ENCODE data around the gene BANF1. TPM values are rescaled to one million over a fixed set of nuclear protein-coding genes. Genes with fewer than 3 reads are reported as not detected.

Gene BANF1
- total and polyA plus RNA-seq, 2 donors (not counting 3 experiments of a cell fraction or from before 2014, with no cell fraction given): 269 to 376 TPM

DNA sequence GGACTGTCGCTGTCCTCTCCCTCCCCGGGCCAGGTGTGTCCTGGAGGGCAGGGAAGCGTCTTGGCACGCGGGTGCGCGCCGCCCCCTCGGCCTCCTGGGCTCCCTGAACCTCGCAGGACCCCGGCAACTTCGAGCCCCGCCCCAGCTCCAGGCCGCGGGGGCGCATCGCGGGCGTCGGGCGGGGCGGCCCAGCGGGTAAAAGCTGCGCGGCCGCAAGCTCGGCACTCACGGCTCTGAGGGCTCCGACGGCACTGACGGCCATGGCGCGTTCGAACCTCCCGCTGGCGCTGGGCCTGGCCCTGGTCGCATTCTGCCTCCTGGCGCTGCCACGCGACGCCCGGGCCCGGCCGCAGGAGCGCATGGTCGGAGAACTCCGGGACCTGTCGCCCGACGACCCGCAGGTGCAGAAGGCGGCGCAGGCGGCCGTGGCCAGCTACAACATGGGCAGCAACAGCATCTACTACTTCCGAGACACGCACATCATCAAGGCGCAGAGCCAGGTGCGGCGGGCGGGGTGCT is 9.5 kb downstream of the BANF1 start, which contains the start of gene CST6:
Gene CST6, plus strand, starts transcription at position 224 of the 519 bp plus-strand sequence. Its CDS starts 37 bp downstream, at position 261.
- no peaks in the 10 kb centered on the region for H4K20me1 ChIP-seq (replicated peaks; ENCODE audit: control insufficient read depth, extremely low read depth, insufficient read depth, low read length)
- no peaks in the 10 kb centered on the region for H3K9me1 ChIP-seq (replicated peaks; ENCODE audit: control insufficient read depth, extremely low read depth, insufficient read depth, low read length)
- H3K4me3 ChIP-seq (replicated peaks in 1 of 3; ENCODE audit: insufficient read depth in 1 of 3, low read depth in 1 of 3, low read length in 3 of 3): no peak within 1 kb of the TSS
- peaks cover 2% of the 10 kb centered on the region in 2 experiments for H3K27me3 ChIP-seq (ENCODE audit: control insufficient read depth in 2 of 2, insufficient read depth in 2 of 2, low read length in 2 of 2)
- H2AFZ ChIP-seq (ENCODE audit: low read depth, low read length): peak within 1 kb of the TSS; percentile 53
- POLR2A ChIA-PET: interaction anchor here (0.6 kb wide), 1 partner anchor 115 kb away, joined by 4 read pairs; no protein-coding TSS in a partner anchor
- no peak for TF ChIP-seq GATA2 (IDR thresholded peaks at IDR 0.05; ENCODE audit: insufficient read depth, insufficient read length, low read depth, low read length)
- no peak for TF ChIP-seq JUN (IDR thresholded peaks at IDR 0.05; ENCODE audit: borderline replicate concordance, insufficient read depth, insufficient read length, low read depth)
- TF ChIP-seq EZH2 (IDR thresholded peaks at IDR 0.05; ENCODE audit: borderline replicate concordance, low read depth, low read length, severe bottlenecking): peak; percentile 58
- TF ChIP-seq MYC (IDR thresholded peaks at IDR 0.05; ENCODE audit: low read depth, low read length): no peak
- no peak for TF ChIP-seq FOS (IDR thresholded peaks at IDR 0.05; ENCODE audit: borderline replicate concordance, insufficient read depth, low read length)
- no peak within 1 kb of the TSS for H3K9ac ChIP-seq (replicated peaks; ENCODE audit: extremely low read depth, insufficient read depth, low read length)
- DNase-seq (ENCODE audit: low read depth, low spot score): no peak
- CTCF ChIA-PET: interaction anchor here (1.0 to 3.2 kb wide), 4 partner anchors 9 to 123 kb away, joined by 3 to 16 read pairs (median 6); partner anchors contain the start of gene FIBP
- no peaks in the 10 kb centered on the region for H3K36me3 ChIP-seq (ENCODE audit: control insufficient read depth in 2 of 2, extremely low read depth in 1 of 2, insufficient read depth in 2 of 2, low read length in 2 of 2)
- dilution Hi-C loops (cut with MboI; ENCODE audit: extremely low pct_ligation_motif_present, low sequenced_read_pairs) (no loop called here), intact Hi-C loops (cut with micrococcal nuclease) (no loop called here)
- no peak within 1 kb of the TSS for H3K4me2 ChIP-seq (ENCODE audit: insufficient read depth, low read length)
- H3K79me2 ChIP-seq (ENCODE audit: control insufficient read depth, insufficient read depth, low read length): no peaks in the 10 kb centered on the region
- no peak for FAIRE-seq
- BruUV-seq (replicated peaks): no TSS peak
- no peak within 1 kb of the TSS for H3K27ac ChIP-seq (ENCODE audit: insufficient read depth, low read depth, low read length)
- H3K9me3 ChIP-seq (replicated peaks; ENCODE audit: control insufficient read depth, insufficient read depth, low read length): no peaks in the 10 kb centered on the region
- peaks cover 21% of the 10 kb centered on the region for H3K4me1 ChIP-seq (ENCODE audit: control insufficient read depth, extremely low read depth, insufficient read depth, low read length)

DNA sequence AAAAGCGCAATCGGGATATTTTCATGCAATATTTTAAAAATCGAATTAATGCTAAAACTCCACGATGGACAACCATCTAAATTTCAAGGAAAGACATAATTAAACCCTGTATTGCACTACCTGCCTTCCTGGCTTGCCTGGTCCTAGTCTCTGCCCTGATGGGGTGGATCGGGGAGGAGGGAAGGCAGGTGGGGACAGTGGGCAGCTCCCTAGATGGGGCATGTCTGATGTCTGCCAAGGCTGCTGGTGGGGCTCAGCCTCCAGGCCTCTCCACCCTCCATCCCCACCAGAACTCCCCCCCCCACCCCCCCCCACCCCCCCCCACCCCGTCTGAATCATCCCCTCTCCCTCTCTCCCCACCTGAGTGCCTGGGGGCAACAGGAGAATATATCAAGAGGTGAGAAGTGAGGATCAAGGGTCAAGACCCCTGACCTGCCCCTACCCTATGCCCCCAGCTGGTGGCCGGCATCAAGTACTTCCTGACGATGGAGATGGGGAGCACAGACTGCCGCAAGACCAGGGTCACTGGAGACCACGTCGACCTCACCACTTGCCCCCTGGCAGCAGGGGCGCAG is 10.2 kb downstream of the BANF1 start:
- FAIRE-seq (no peak), DNase-seq (ENCODE audit: low read depth, low spot score) (no peak)
- Histone ChIP-seq H3K27ac (ENCODE audit: insufficient read depth, low read depth, low read length) (no peak overlapping the region), H3K9ac (replicated peaks; ENCODE audit: extremely low read depth, insufficient read depth, low read length) (no peak overlapping the region), H4K20me1 (replicated peaks; ENCODE audit: control insufficient read depth, extremely low read depth, insufficient read depth, low read length) (no peaks in the 10 kb centered on the region), H3K4me1 (ENCODE audit: control insufficient read depth, extremely low read depth, insufficient read depth, low read length) (peaks cover 21% of the 10 kb centered on the region), H3K9me1 (replicated peaks; ENCODE audit: control insufficient read depth, extremely low read depth, insufficient read depth, low read length) (no peaks in the 10 kb centered on the region), H3K36me3 (ENCODE audit: control insufficient read depth in 2 of 2, extremely low read depth in 1 of 2, insufficient read depth in 2 of 2, low read length in 2 of 2) (no peaks in the 10 kb centered on the region), H3K4me3 (replicated peaks in 1 of 3; ENCODE audit: insufficient read depth in 1 of 3, low read depth in 1 of 3, low read length in 3 of 3) (no peak overlapping the region), H3K9me3 (replicated peaks; ENCODE audit: control insufficient read depth, insufficient read depth, low read length) (no peaks in the 10 kb centered on the region), H3K27me3 (ENCODE audit: control insufficient read depth in 2 of 2, insufficient read depth in 2 of 2, low read length in 2 of 2) (peaks cover 2% of the 10 kb centered on the region in 2 experiments), H3K79me2 (ENCODE audit: control insufficient read depth, insufficient read depth, low read length) (no peaks in the 10 kb centered on the region), H2AFZ (ENCODE audit: low read depth, low read length) (no peak overlapping the region), H3K4me2 (ENCODE audit: insufficient read depth, low read length) (no peak overlapping the region)
- TF ChIP-seq EZH2 (IDR thresholded peaks at IDR 0.05; ENCODE audit: borderline replicate concordance, low read depth, low read length, severe bottlenecking): no peak
- no peak for TF ChIP-seq CTCF (IDR thresholded peaks at IDR 0.05; ENCODE audit: extremely low read depth in 1 of 2, insufficient read depth in 1 of 2, low read depth in 1 of 2, low read length in 2 of 2)
- no peak for TF ChIP-seq MYC (IDR thresholded peaks at IDR 0.05; ENCODE audit: low read depth, low read length)
- no peak for TF ChIP-seq POLR2AphosphoS5 (IDR thresholded peaks at IDR 0.05; ENCODE audit: insufficient read depth, low read depth, low read length)
- TF ChIP-seq POLR2A (IDR thresholded peaks at IDR 0.05; ENCODE audit: low read depth, low read length): no peak
- TF ChIP-seq FOS (IDR thresholded peaks at IDR 0.05; ENCODE audit: borderline replicate concordance, insufficient read depth, low read length): no peak
- BruUV-seq (replicated peaks): no TSS peak
- intact Hi-C loops (cut with micrococcal nuclease): no loop called here
- ChIA-PET CTCF (interaction anchor here (0.9 to 3.2 kb wide), 5 partner anchors 8 to 124 kb away, joined by 3 to 16 read pairs (median 3); partner anchors contain the start of genes BANF1, EIF1AD and FIBP), POLR2A (no interaction called here)
- dilution Hi-C loops (cut with MboI; ENCODE audit: extremely low pct_ligation_motif_present, low sequenced_read_pairs): no loop called here

Data from endothelial cell of umbilical vein (primary cell).